Activated naive CD4-positive, alpha-beta T cell treated with anti-CD3 and anti-CD28 coated beads, Interleukin-2, amount 50 U/mL, for 16 hours (primary cell): ENCODE data around the gene PTPN6.
A peak's percentile ranks its signal among the peaks of the same experiment; 100 is the strongest.
"Not testable (repeated sequence)": the region's sequence is repeated elsewhere in the genome, so short reads cannot be mapped to it uniquely, and the experiment has no call there.

Experiments
- DNase-seq: peaks from one replicate; pipeline ENCODE4 v3.0.0-alpha.2; 2020

Gene PTPN6

DNA sequence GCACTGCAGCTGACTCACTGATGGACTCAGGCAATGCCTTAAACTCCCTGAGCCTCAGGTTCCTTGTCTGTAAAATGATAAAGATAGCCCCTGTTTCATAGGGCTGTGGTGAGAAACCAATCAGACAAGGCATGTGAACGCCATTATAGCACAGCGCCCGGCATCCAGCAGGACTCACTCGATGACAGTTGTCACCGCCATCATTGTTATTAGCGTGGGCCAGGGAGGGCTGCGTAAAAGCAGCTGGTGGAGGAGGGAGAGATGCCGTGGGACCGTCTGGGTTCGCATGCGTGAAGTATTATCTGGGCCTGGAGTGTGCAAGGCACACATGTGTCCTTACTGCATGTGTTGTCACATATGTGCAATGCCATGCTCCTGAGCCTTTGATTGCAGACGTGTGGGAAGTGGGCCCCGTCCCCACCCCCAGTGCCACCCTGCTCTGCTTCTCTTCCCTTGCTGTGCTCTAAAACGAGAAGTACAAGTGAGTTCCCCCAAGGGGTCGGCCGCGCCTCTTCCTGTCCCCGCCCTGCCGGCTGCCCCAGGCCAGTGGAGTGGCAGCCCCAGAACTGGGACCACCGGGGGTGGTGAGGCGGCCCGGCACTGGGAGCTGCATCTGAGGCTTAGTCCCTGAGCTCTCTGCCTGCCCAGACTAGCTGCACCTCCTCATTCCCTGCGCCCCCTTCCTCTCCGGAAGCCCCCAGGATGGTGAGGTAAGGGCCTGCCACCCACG lies at the start of gene PTPN6:
Gene PTPN6, plus strand, starts transcription at position 546 of the 730 bp plus-strand sequence. Its CDS starts 157 bp downstream, at position 703.
- peak; percentile 68 for DNase-seq

- no peak for DNase-seq
Measured at GRCh38 chr12:6902448-6902847, 48.7 kb upstream of the PTPN6 start.

GRCh38 chr12:6903722-6904121 lies 47.4 kb upstream of the PTPN6 start:
- DNase-seq, result no peak

DNA sequence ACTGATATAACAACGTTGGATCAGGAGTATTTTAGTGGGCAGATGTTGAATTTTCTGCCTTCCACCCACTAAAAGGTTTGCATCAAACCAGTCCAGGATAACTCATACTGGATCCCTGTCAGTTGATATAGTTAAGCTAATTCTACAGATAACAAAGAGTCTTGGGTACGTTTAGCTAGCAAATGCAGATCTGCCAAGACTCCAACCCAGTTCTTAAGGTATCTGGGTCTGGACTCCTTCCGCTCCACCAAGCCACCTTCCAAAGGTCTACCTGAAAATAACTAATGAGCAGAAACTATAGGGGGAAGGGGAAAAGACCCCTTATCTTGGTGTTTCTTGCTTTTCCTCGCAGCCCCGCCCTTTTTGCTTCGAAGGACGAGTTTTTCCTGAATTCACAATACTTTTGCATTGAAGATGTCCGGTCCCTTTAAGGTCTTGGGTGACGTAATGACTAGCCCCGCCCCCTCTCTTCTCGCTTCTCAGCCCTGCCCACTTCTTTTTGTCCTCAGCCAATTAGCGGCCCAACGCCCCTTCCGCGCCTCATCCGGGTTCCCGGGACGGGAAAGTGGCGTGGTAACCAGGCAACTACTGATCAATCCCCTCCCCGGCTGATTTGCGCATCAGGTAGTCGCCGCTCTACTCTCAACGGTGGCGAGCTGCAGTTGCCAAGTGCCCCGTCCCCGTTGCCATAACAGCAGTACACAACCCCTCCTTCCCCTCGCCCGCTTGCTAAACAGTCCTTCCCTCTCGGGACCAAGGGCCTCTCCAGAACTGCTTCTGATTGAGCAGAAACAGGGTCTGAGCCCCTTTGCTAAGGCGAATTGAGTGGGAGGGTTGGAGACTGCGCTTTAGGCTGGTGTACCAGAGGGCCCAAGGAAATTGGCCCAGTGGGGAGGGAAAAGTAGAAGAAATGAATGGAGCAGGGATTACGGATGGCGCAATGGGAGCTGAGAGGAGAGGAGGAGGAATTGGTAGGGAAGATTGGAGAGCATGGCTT lies 46.6 kb upstream of the PTPN6 start, which contains the start of gene LRRC23:
Gene LRRC23, plus strand, starts transcription at position 543 of the 997 bp plus-strand sequence. CDS start 812 bp downstream, outside the sequence.
- DNase-seq, result peak; percentile 96

DNA sequence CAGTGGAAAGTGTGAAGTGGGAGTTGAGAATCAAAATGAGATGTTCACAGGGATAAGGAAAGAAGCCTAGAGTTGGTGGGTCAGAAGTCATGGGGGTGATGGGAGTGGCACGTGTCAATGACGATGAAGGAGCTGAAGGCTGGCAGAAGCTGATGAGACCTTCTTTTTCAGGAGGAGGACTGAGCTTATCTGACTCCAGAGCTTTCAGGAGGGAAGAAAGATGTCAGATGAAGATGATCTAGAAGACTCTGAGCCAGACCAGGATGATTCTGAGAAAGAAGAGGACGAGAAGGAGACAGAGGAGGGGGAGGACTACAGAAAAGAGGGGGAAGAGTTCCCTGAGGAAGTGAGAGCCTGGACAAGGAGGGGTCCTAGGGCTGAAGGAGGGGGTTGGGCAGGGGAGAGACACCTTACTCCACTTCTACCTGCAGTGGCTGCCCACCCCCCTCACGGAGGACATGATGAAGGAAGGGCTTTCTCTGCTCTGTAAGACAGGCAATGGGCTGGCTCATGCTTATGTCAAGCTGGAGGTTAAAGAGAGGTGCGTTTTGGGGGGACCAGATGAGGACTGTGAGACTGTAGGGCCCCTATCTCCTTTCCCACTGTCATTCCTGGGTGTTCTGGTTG lies 45.6 kb upstream of the PTPN6 start:
- no peak for DNase-seq

GRCh38 chr12:6908141-6908540 lies 43.0 kb upstream of the PTPN6 start:
- DNase-seq, result not testable (repeated sequence)

GRCh38 chr12:6909421-6910145 lies 41.6 kb upstream of the PTPN6 start:
- DNase-seq, result no peak

GRCh38 chr12:6912164-6912935 lies 38.8 kb upstream of the PTPN6 start:
- no peak for DNase-seq

DNA sequence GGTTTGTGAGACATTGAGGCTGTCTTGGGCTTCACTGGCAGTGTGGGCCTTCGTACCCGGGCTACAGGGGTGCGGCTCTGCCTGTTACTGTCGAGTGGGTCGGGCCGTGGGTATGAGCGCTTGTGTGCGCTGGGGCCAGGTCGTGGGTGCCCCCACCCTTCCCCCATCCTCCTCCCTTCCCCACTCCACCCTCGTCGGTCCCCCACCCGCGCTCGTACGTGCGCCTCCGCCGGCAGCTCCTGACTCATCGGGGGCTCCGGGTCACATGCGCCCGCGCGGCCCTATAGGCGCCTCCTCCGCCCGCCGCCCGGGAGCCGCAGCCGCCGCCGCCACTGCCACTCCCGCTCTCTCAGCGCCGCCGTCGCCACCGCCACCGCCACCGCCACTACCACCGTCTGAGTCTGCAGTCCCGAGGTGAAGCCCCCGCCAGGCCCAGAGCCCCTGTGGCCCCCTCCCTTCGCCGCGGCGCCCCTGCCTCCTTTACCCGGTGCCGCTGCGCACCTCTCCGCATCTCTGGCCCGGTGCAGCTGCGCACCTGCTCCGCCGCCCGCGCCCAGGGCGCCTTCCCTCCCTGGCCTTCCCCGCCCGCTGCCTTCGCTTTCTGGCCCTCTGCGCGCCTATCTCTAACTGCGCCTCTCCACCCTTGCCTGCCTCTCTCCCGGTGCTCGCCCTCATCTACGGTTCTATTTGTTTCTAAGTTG lies 36.8 kb upstream of the PTPN6 start, which contains the start of gene ENO2:
Gene ENO2, plus strand, starts transcription at position 335 of the 701 bp plus-strand sequence. CDS start 1,253 bp downstream, outside the sequence.
- DNase-seq, result peak; percentile 87

DNA sequence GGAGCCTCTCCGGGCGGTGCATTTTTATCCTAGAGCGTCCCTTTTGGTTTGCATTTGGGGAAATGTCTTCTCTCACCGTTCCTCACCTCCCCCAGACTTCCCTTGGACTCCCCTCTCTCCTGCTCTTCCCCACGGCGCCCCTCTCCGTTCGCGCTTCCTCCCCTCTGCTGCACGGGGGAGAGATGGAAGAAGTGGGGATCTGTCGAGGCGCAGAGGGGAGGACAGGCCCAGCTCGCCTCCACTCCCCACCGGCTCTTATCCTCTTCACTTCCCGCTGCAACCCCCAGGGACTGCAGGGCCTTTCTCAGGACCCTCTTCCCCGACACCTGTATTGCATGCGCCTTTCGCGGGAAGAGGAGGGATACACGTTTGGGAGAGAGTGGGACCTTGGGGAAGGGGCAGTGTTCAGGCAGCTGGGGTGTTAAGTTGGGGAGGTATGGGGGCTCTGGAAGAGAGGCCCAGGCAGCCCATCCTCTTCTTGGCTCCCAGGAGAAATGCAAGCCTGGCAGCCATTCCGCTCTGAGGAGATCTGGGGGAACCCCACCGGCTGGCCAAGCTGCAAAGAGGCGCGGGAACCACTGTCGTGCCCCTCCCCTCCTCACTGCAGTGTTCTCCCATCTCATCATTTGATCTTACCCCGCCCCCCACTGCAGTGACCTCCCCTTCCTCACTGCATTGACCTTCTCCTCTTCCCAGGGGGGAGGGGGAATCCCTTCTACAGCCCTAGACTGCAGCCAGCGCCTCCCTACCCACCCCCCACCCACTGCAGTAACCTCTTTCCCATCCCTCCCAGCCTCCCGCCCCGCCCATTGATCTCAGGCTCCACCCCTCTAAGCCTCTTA lies 36.0 kb upstream of the PTPN6 start:
- no peak for DNase-seq

- DNase-seq, result no peak
Measured at GRCh38 chr12:6915789-6916285, 35.3 kb upstream of the PTPN6 start.

DNA sequence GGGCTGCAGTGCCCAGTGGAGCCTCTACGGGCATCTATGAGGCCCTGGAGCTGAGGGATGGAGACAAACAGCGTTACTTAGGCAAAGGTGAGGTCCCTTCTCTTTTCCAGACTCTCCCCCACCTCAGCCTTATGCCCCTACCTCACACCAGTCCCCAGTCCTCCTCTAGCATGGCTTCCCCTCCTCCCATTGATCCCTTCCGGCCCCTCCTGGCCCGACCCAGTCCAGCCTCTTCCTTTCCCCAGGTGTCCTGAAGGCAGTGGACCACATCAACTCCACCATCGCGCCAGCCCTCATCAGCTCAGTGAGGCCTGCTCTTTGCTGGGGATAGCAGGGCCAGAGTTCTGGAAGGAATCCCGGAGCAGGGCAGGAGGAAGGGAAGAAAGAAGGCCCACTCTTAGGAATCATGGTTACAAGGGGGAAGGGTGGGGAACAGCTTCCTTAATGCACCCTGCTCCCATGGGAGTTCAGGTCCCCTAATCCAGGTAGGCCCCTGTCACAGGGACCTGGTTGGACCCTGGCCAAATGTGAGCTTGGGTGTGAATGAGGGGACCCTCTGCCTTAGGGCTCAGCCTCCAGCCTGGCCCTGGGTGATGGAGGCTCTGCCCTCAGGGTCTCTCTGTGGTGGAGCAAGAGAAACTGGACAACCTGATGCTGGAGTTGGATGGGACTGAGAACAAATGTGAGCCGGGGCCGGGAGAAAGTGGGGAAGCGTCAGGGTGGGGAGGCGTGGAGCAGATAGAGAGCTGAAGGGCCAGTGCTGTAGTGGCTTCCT lies 34.5 kb upstream of the PTPN6 start:
- no peak for DNase-seq

DNA sequence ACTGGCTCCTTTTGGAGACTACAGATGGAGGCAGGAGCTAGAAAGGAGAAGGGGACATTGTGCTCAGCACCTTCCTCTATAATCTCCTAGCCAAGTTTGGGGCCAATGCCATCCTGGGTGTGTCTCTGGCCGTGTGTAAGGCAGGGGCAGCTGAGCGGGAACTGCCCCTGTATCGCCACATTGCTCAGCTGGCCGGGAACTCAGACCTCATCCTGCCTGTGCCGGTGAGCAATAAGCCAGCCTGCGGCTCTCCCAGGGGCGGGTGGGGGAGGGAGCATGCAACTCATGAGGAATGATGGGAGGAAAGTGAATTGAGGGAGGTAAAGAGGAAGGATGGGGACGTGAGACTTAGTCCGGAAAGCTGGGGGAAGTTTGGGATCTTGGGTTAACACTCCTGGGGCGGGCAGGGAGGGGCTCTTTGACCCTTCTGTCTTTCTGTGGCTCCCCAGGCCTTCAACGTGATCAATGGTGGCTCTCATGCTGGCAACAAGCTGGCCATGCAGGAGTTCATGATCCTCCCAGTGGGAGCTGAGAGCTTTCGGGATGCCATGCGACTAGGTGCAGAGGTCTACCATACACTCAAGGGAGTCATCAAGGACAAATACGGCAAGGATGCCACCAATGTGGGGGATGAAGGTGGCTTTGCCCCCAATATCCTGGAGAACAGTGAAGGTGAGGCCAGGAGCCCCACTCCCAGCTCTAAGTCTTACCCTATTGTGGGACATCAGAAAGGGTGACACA lies 33.5 kb upstream of the PTPN6 start:
- no peak for DNase-seq

DNA sequence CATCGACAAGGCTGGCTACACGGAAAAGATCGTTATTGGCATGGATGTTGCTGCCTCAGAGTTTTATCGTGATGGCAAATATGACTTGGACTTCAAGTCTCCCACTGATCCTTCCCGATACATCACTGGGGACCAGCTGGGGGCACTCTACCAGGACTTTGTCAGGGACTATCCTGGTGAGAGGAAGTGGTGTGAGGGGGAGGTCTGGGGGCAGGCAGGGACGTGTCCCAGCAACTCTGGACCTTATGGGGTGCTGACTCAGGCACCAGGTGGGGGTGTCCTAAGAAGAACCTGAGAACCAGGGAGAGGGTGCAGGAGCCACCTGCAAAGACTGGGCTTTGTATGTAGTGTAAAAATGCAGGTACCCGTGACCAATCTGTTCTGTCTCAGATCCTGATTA lies 31.6 kb upstream of the PTPN6 start:
- DNase-seq, result no peak

GRCh38 chr12:6921539-6921938 lies 29.6 kb upstream of the PTPN6 start:
- no peak for DNase-seq

- no peak for DNase-seq
Measured at GRCh38 chr12:6921996-6922946, 28.9 kb upstream of the PTPN6 start.
